ENCODE data around the gene FAR1.
"Not testable (repeated sequence)": the region's sequence is repeated elsewhere in the genome, so short reads cannot be mapped to it uniquely, and the experiment has no call there.

The FAR1 gene

DNA sequence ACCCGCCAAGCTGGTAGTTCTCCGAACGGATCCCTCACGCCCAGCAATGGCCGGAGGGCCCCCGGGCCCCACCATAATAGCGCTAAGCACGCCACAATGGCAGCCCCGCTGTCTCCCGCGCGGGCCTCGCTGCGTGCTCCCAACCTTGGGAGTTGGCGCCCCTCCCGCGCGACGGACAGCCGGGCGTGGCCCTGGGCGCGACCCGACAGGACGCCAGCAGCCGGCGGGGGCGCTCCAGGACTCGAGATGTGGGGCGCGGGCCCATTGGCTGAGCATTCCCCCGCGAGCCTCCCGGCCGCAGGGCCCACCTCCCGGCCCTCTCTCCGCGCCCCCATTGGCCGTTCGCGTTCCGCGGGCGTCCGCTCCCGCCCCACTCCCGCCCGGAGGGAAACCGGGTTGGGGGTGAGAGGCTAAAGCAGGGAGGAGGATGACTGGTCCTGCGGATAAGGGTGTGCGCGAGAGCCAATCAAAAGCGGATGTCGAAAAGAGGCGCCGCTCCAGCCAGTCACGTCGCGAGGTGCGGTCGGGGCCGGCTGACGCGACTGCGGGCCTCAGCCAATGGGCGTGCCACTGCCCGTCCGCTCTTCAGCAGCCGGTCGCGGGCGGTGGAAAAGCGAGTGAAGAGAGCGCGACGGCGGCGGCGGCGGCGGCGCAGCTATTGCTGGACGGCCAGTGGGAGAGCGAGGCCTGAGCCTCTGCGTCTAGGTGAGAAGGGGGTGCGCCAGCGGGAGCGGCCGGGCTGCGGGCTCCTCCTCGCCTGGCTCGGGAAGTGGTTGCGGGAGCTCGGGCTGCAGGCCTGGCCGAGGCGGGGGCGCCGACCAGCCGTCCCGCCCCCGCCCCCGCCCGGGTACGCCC lies at the start of gene FAR1:
FAR1 (plus strand) TSS at position 567 of the 855 bp plus-strand sequence. CDS start 26,098 bp downstream, outside the sequence.
- peak; percentile 99 to 100 (median 100) for DNase-seq

DNA sequence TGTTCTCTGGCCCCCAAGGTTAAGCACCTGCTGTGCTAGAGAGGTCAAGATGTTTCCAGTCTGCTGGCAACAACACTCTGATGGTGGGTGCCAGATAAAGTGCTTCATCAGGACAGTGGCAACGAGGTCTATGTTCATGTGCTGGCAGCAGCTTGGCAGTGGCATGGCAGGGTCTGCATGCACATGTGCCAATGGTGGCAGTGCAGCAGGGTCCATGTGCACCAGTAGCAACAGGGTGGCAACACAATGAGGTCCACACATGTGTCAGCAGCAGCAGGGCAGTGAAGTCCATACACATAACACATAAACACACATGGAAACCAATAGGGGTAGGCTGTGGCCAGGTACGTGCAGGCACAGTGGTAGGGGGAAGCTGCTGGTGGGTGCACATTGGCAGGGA lies 48.4 kb upstream of the FAR1 start:
- no peak for DNase-seq

GRCh38 chr11:13626818-13627217 lies 41.6 kb upstream of the FAR1 start:
- not testable (repeated sequence) for DNase-seq

DNA sequence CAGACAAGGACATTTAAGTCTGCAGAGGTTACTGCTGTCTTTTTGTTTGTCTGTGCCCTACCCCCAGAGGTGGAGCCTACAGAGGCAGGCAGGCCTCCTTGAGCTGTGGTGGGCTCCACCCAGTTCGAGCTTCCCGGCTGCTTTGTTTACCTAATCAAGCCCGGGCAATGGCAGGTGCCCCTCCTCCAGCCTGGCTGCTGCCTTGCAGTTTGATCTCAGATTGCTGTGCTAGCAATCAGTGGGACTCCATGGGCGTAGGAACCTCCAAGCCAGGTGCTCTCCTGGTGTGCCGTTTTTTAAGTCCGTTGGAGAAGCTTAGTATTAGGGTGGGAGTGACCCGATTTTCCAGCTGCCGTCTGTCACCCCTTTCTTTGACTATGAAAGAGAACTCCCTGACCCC lies 39.8 kb upstream of the FAR1 start:
- DNase-seq, result not testable (repeated sequence)

GRCh38 chr11:13629779-13630178 lies 38.7 kb upstream of the FAR1 start:
- no peak for DNase-seq

- no peak for DNase-seq
Observed at GRCh38 chr11:13635290-13635689, 33.2 kb upstream of the FAR1 start.

GRCh38 chr11:13635804-13636203 lies 32.7 kb upstream of the FAR1 start:
- no peak for DNase-seq

DNA sequence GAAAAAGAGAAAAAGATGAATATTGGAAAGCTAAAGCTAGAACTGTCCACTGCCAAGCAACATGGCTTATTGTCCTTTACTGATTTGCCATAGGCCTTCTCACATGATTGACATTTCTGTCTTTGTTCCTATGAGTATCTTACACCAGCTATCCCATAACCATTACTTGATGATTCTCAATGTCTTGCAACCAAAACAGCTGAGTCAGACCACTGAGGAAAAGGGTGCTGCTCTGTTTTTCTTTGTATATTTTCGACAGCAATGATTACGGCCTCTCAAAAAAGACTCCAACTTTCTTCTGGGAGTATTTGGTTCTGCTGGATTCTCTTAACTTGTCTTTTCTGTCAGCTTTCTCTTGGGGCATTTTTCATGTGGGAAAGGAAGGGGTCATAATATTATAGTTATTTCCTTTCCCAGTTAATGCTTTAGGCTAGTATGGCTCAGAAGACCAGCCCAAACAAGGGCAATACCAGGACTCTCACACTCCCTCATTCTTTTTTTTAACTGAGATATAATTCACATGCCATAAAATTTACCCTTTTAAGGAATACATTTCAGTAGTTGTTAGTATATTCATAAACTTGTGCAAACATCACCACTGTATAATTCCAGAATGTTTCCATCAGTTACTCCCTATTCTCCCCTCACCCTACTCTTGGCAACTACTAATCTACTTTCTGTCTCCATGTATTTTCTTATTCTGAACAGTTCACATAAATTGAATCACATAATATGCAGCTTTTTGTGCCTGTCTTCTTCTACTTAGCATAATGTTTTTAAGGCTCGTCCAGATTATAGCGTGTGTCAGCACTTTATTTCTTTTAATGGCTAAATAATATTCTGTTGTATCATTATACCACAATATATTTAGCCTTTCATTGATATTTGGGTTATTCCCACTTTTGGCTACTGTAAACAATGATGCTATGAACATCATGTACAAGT lies 31.1 kb upstream of the FAR1 start:
- no peak for DNase-seq

- DNase-seq, result no peak
Observed at GRCh38 chr11:13638422-13638821, 30.0 kb upstream of the FAR1 start.

- no peak for DNase-seq
Observed at GRCh38 chr11:13644997-13645687, 23.3 kb upstream of the FAR1 start.

DNA sequence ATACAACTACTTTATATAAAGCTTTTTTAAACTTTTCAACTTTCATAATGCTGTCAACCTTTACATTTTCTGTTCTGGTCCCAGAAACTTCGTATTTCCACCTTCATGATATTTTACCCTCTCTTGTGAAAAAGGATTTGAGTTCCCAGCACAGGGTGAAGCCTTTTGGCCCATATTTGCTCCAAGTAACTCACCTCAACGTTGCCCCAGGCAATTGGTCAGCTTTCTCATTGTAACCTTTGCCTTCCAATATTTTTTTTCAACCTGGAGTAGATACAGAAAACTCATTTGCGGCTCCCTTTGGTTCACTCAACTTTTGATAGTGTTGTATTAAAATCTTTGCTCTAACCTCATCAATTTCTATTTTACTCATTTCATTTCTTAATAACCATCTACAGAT lies 21.1 kb upstream of the FAR1 start:
- DNase-seq, result no peak

- DNase-seq, result no peak
Observed at GRCh38 chr11:13649619-13650018, 18.8 kb upstream of the FAR1 start.

- DNase-seq, result not testable (repeated sequence)
Observed at GRCh38 chr11:13651515-13651914, 17.0 kb upstream of the FAR1 start.

GRCh38 chr11:13661074-13661623 lies 7.3 kb upstream of the FAR1 start:
- DNase-seq, result peak in 1 of 3 donors; percentile 1

DNA sequence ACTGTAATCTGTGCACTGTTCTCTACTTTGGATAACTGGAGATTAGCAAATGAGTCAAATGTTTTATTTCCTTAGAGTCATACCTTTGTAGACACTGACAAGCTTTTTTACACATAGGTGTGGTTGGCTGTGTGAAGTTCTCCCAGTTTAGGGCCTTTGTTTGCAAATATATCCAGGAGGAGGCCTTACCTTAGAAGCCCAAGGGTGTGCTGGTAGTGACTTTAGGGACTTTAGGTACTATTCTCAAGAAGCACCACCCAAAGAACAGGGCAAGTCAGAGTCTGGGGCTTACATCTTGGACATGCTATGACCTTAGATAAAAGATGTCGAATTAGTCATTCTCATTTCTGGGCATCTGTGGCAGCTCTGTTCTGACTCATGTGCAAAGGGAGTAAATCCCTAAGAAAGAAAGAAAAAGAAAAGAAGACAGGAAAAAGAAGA lies 4.8 kb upstream of the FAR1 start:
- DNase-seq, result peak in 1 of 3 donors; percentile 18

- DNase-seq, result no peak
Observed at GRCh38 chr11:13664351-13664750, 4.1 kb upstream of the FAR1 start.

GRCh38 chr11:13666708-13667107 lies 1.8 kb upstream of the FAR1 start:
- DNase-seq, result no peak

GRCh38 chr11:13667245-13667644 lies 1.2 kb upstream of the FAR1 start:
- no peak for DNase-seq

- no peak for DNase-seq
Observed at GRCh38 chr11:13667795-13668101, 720 bp upstream of the FAR1 start.

- peak in 1 of 3 donors; percentile 55 for DNase-seq
Observed at GRCh38 chr11:13668957-13669521, 571 bp downstream of the FAR1 start.

DNA sequence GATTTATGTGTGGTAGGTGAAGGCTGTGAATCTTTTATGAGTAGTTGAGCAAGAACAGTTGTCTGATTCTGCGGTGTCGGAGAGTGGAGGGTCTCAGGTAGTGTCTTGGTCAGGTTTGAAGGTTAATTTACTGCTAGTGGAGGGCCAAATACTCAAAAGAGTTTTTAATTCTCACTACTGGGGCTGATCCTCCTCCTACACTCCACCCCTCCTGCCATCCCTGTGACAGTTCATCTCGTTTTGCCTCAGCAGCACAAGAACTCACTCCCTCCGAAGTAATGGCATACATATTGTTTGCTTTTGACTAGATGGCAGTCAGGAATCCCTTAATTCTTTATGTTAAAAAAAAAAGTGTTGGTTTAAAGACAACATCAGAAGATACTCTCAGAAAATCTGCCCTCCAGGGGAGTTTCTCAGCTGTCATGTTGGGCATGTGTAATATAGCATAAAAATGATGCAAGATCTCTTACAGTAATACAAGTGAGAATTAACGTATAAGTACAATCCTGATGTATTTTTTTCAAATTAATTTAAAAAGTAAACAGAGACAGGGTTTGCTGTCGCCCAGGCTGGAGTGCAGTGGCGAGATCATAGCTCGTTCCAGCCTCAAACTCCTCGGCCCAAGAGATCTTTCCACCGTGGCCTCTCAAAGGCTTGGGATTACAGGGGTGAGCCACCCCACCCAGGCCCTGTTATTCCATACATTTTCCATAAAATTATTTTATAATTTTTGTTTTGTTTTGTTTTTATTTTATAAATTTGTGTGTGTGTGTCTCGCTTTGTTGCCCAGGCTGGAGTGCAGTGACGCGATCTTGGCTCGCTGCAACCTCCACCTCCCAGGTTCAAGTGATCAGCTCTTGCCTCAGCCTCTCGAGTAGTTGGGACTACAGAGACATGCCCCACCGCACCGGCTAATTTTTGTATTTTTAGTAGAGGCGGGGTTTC lies 1.3 kb downstream of the FAR1 start:
- DNase-seq, result peak; percentile 56 to 71 (median 70)

All from suppressor macrophage treated with lipopolysaccharide for 1 hour (primary cell).